ENCODE measurements around the gene NDUFS7. TPM values are rescaled to one million over a fixed set of nuclear protein-coding genes. Genes with fewer than 3 reads are reported as not detected.

The NDUFS7 gene
- total and polyA plus RNA-seq, 11 donors = 205 to 717 (median 336) TPM

DNA sequence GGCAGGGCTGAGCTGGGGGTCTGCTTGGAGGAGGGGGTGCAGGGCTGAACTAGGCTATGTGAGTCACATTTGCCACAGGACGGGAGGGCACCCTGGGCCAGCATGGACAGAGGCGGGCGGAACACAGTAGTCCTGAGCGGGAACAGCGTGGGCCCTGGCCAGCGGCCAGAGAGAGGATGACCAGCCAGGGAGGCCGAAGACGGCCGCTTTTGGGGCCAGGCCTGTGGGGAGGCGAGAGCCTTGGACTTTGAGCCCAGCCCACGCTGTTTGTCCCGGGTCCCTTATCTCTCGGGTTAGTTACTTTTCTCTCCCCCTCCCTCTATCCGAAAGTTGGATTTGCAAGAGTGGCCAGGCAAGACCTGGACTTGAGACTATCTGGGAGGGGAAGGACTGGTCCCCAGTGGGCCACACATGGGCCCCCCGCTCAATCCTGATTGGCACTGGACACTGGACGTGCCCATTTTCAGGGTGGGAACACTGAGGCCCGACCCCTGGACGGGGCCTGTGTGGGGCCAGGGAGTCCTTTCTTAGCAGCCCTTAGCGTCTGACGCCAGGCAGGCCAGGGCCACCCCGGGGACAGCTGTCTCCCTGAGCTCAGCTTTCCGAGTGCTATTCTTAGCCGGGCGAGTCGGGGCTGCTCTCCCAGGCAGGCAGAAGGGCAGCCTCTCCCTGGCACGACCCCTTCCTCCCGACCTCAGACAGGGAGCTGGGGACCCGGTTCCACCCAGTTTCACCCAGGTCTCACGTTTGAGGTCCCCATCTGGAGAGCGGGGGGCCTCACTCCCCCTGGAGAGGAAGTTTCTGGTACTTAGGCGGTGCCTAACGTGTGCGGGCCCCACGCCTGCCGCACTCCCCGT lies 16.8 kb downstream of the NDUFS7 start:
- Histone ChIP-seq H3K27me3 (peaks cover 0 to 25% (median 0%) of the 10 kb centered on the region in 9 donors), H3K4me3 (peak overlapping the region; percentile 59 to 78 (median 72)), H3K4me1 (peaks cover 12 to 44% (median 31%) of the 10 kb centered on the region in 12 donors), H3K9me3 (no peaks in the 10 kb centered on the region), H3K27ac (peak overlapping the region; percentile 40 to 87 (median 76)), H3K36me3 (peaks cover 0 to 5% (median 0%) of the 10 kb centered on the region in 9 donors)
- DNase-seq (peak; percentile 71 to 86 (median 80)), ATAC-seq (peak; percentile 60 to 84 (median 79))
- WGBS, 4 donors = 19 to 36% (median 30%) methylated on average over 20 to 36 of the region's 36 CpGs
- TF ChIP-seq, protein P1, sequence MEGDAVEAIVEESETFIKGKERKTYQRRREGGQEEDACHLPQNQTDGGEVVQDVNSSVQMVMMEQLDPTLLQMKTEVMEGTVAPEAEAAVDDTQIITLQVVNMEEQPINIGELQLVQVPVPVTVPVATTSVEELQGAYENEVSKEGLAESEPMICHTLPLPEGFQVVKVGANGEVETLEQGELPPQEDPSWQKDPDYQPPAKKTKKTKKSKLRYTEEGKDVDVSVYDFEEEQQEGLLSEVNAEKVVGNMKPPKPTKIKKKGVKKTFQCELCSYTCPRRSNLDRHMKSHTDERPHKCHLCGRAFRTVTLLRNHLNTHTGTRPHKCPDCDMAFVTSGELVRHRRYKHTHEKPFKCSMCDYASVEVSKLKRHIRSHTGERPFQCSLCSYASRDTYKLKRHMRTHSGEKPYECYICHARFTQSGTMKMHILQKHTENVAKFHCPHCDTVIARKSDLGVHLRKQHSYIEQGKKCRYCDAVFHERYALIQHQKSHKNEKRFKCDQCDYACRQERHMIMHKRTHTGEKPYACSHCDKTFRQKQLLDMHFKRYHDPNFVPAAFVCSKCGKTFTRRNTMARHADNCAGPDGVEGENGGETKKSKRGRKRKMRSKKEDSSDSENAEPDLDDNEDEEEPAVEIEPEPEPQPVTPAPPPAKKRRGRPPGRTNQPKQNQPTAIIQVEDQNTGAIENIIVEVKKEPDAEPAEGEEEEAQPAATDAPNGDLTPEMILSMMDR (IDR thresholded peaks at IDR 0.05) = no peak
- no peak for TF ChIP-seq POLR2A (IDR thresholded peaks at IDR 0.05)
- intact Hi-C loops (cut with DNase I) = loop anchor here in 5 of 10 donors (5.0 to 10.0 kb wide), 4 partner anchors 83 to 126 kb away; partner anchors contain the start of gene FAM174C (in 3 of the 5)

- intact Hi-C loops (cut with DNase I) = loop anchor here in 5 of 10 donors (5.0 to 10.0 kb wide), 4 partner anchors 84 to 127 kb away; partner anchors contain the start of gene FAM174C (in 3 of the 5)
- DNase-seq (peak in 4 of 5 donors; percentile 58 to 79 (median 64)), ATAC-seq (peak in 3 of 4 donors; percentile 21 to 71 (median 60))
- Histone ChIP-seq H3K27me3 (peaks cover 0 to 25% (median 0%) of the 10 kb centered on the region in 9 donors), H3K9me3 (no peaks in the 10 kb centered on the region), H3K4me3 (peak within 1 kb of the TSS; percentile 59 to 78 (median 72)), H3K27ac (peak within 1 kb of the TSS; percentile 40 to 87 (median 76)), H3K36me3 (peaks cover 0 to 3% (median 0%) of the 10 kb centered on the region in 9 donors), H3K4me1 (peaks cover 5 to 36% (median 23%) of the 10 kb centered on the region in 12 donors)
- TF ChIP-seq, protein P1 (IDR thresholded peaks at IDR 0.05) = peak; percentile 20 to 80 (median 66)
- peak in 1 of 2 donors; percentile 33 for TF ChIP-seq POLR2A (IDR thresholded peaks at IDR 0.05)
- 1 to 5% (median 2%) methylated on average over 24 to 87 of the region's 87 CpGs for WGBS, 4 donors
Measured at GRCh38 chr19:1401138-1401888, 17.6 kb downstream of the NDUFS7 start, which contains the start of gene GAMT. GAMT (minus strand) TSS chr19:1401542; CDS start chr19:1401476, 66 bp downstream.

DNA sequence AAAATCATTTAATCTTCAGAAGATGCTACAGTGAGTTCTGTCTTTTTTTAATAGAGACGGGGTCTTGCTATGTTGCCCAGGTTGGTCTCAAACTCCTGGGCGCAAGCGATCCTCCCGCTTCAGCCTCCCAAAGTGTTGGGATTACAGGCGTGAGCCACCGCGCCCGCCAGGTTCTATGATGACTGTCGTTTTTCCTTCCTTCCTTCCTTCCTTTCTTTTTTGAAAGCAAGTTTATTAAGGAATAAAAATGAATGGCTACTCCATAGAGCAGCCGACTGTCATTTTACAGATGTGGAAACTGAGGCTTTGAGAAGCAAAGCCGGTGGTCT lies 18.1 kb downstream of the NDUFS7 start:
- intact Hi-C loops (cut with DNase I) = loop anchor here in 5 of 10 donors (5.0 to 10.0 kb wide), 4 partner anchors 85 to 127 kb away; partner anchors contain the start of gene FAM174C (in 3 of the 5)
- Histone ChIP-seq H3K4me1 (peaks cover 0 to 36% (median 23%) of the 10 kb centered on the region in 12 donors), H3K9me3 (no peaks in the 10 kb centered on the region), H3K36me3 (peaks cover 0 to 3% (median 0%) of the 10 kb centered on the region in 9 donors), H3K4me3 (peak overlapping the region in 10 of 12 donors; percentile 64 to 78 (median 72)), H3K27me3 (peaks cover 0 to 25% (median 0%) of the 10 kb centered on the region in 9 donors), H3K27ac (peak overlapping the region in 6 of 12 donors; percentile 66 to 87 (median 76))
- WGBS, 4 donors = 52 to 66% (median 59%) methylated on average over 11 of the region's 11 CpGs
- no peak for TF ChIP-seq POLR2A (IDR thresholded peaks at IDR 0.05)
- TF ChIP-seq, protein P1 (IDR thresholded peaks at IDR 0.05) = peak in 1 of 12 donors; percentile 21
- ATAC-seq (no peak), DNase-seq (no peak)
